Sigmoid colon (tissue), 4 donors: ENCODE data around the gene ACTR10.

Experiments
- CTCF ChIP-seq, 4 experiments: fragments of 450-650 bp in 3 of 4; fragments of 200-600 bp in 1 of 4; IDR thresholded peaks; one replicate each; pipeline ENCODE4 v1.5.1; 2016 to 2019; ENCODE audit warnings: antibody characterized with exemption in 4 of 4, mild to moderate bottlenecking in 3 of 4, moderate library complexity in 2 of 4
- EP300 ChIP-seq, 4 donors: sonication (generic); formaldehyde crosslinking; IDR thresholded peaks; one replicate each; pipeline ENCODE4 v1.6.1; 2017; ENCODE audit warnings: antibody characterized with exemption in 4 of 4
- POLR2A ChIP-seq, 2 donors: fragments of 450-650 bp; IDR thresholded peaks; one replicate each; pipeline ENCODE4 v1.6.1; 2016; ENCODE audit warnings: antibody characterized with exemption in 2 of 2, mild to moderate bottlenecking in 2 of 2, moderate library complexity in 2 of 2

GRCh38 chr14:58243790-58244555 is 44.0 kb downstream of the ACTR10 start:
- TF ChIP-seq EP300 (IDR thresholded peaks at IDR 0.05) (no peak), POLR2A (IDR thresholded peaks at IDR 0.05) (no peak), CTCF (IDR thresholded peaks at IDR 0.05) (no peak)
